Left ventricle myocardium inferior (tissue), 1 donor: Measurements from ENCODE around the gene DPYSL5. TPM values are rescaled to one million over a fixed set of nuclear protein-coding genes. Genes with fewer than 3 reads are reported as not detected.

Experiments used
- DNase-seq: peaks from one replicate; pipeline ENCODE4 v3.0.0-alpha.2; 2020
- H3K27ac ChIP-seq: fragments of 200-600 bp; replicated peaks from 2 replicates; pipeline ENCODE4 v1.8.0; 2021
- H3K27me3 ChIP-seq: fragments of 200-600 bp; 2 replicates; pipeline ENCODE4 v1.8.0; 2021; ENCODE audit warnings: low read depth
- H3K36me3 ChIP-seq: fragments of 200-600 bp; 2 replicates; pipeline ENCODE4 v1.8.0; 2021
- H3K4me1 ChIP-seq: fragments of 200-600 bp; 2 replicates; pipeline ENCODE4 v1.8.0; 2021
- H3K4me3 ChIP-seq: fragments of 200-600 bp; 2 replicates; pipeline ENCODE4 v1.8.0; 2021; ENCODE audit warnings: mild to moderate bottlenecking, moderate library complexity
- H3K9me3 ChIP-seq: fragments of 200-600 bp; replicated peaks from 2 replicates; pipeline ENCODE4 v1.8.0; 2021
- intact Hi-C: fragments of 100-400 bp; cut with micrococcal nuclease; formaldehyde crosslinking; loops from one replicate; pipeline ENCODE4 v1.11.0; 2022
- total RNA-seq: library from RNA; stranded (reverse); fragmentation: NEBNext Ultra II Directional; extraction: Animal tissue kit (Norgen Biotek cat#: 25700); gene quantifications from one replicate; pipeline ENCODE4 v1.2.1, GENCODE V29; 2021
- TF ChIP-seq, protein P1 (sequence below): fragments of 200-600 bp; IDR thresholded peaks from 2 replicates; pipeline ENCODE4 v1.8.0; 2021; ENCODE audit warnings: antibody characterized with exemption, mild to moderate bottlenecking, borderline replicate concordance
- donor health status: DM: no; HTN: yes; CAD: no; lungs with severe emphysema.

The DPYSL5 gene
- total RNA-seq, 1 donor from 2014 or later: not detected

- Histone ChIP-seq H3K36me3 (no peaks in the 10 kb centered on the region), H3K27me3 (peaks cover 10% of the 10 kb centered on the region), H3K4me3 (no peak overlapping the region), H3K27ac (no peak overlapping the region), H3K9me3 (no peaks in the 10 kb centered on the region), H3K4me1 (peaks cover 14% of the 10 kb centered on the region)
- intact Hi-C loops: no loop called here
- TF ChIP-seq, protein P1, sequence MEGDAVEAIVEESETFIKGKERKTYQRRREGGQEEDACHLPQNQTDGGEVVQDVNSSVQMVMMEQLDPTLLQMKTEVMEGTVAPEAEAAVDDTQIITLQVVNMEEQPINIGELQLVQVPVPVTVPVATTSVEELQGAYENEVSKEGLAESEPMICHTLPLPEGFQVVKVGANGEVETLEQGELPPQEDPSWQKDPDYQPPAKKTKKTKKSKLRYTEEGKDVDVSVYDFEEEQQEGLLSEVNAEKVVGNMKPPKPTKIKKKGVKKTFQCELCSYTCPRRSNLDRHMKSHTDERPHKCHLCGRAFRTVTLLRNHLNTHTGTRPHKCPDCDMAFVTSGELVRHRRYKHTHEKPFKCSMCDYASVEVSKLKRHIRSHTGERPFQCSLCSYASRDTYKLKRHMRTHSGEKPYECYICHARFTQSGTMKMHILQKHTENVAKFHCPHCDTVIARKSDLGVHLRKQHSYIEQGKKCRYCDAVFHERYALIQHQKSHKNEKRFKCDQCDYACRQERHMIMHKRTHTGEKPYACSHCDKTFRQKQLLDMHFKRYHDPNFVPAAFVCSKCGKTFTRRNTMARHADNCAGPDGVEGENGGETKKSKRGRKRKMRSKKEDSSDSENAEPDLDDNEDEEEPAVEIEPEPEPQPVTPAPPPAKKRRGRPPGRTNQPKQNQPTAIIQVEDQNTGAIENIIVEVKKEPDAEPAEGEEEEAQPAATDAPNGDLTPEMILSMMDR: no peak
- DNase-seq: no peak
Measured at GRCh38 chr2:26885651-26886329, 37.9 kb downstream of the DPYSL5 start.

DNA sequence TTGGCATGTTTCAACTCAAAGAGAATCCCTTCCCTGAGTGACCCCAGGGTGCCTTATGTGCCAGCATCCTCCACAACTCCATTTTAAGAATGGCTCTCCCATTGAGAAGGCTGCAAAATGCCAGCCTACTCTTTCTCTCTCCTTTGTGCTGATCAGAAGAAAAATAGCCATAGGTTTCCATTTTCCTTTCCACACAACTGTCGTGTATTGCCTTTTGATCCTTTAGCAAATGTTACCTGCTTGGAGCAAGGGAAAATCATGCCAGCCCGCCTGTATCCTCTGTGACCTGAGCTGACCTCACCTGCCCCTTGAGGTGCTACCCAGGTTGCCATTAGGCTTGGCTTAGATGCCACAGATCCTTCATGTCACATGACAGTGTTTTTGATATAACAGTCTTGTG is 38.8 kb downstream of the DPYSL5 start:
- intact Hi-C loops: no loop called here
- Histone ChIP-seq H3K36me3 (no peaks in the 10 kb centered on the region), H3K9me3 (no peaks in the 10 kb centered on the region), H3K27ac (no peak overlapping the region), H3K4me3 (no peak overlapping the region), H3K27me3 (peaks cover under 1% of the 10 kb centered on the region), H3K4me1 (peaks cover 12% of the 10 kb centered on the region)
- no peak for DNase-seq
- TF ChIP-seq, protein P1: no peak

- Histone ChIP-seq H3K9me3 (no peaks in the 10 kb centered on the region), H3K4me1 (peaks cover 12% of the 10 kb centered on the region), H3K27me3 (no peaks in the 10 kb centered on the region), H3K4me3 (no peak overlapping the region), H3K36me3 (no peaks in the 10 kb centered on the region), H3K27ac (no peak overlapping the region)
- TF ChIP-seq, protein P1: no peak
- intact Hi-C loops: no loop called here
- DNase-seq: peak; percentile 26
Measured at GRCh38 chr2:26887151-26887550, 39.2 kb downstream of the DPYSL5 start.

DNA sequence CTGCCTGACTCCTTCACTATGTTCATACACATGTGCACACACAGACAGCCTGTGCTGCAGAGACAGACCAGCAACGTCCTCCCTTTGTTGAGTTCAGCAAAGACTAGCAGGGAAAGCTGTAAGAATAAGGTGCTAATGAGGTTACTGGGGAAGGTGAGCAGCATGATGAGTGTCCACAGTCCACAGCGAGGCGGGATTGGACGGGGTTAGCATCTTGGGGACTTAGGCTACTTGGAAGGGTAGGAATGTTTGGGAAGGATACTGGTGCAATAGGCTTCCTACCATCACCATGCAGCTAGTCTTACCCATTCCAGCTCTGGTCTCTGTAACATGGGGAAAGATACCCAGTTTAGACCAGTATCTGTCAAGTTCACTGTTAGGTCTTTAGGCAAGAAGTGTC is 41.9 kb downstream of the DPYSL5 start:
- H3K4me1 ChIP-seq: peaks cover 12% of the 10 kb centered on the region
- H3K27me3 ChIP-seq: no peaks in the 10 kb centered on the region
- DNase-seq: no peak
- no peak overlapping the region for H3K27ac ChIP-seq
- TF ChIP-seq, protein P1: no peak
- no peaks in the 10 kb centered on the region for H3K9me3 ChIP-seq
- H3K4me3 ChIP-seq: no peak overlapping the region
- intact Hi-C loops: no loop called here
- no peaks in the 10 kb centered on the region for H3K36me3 ChIP-seq

DNA sequence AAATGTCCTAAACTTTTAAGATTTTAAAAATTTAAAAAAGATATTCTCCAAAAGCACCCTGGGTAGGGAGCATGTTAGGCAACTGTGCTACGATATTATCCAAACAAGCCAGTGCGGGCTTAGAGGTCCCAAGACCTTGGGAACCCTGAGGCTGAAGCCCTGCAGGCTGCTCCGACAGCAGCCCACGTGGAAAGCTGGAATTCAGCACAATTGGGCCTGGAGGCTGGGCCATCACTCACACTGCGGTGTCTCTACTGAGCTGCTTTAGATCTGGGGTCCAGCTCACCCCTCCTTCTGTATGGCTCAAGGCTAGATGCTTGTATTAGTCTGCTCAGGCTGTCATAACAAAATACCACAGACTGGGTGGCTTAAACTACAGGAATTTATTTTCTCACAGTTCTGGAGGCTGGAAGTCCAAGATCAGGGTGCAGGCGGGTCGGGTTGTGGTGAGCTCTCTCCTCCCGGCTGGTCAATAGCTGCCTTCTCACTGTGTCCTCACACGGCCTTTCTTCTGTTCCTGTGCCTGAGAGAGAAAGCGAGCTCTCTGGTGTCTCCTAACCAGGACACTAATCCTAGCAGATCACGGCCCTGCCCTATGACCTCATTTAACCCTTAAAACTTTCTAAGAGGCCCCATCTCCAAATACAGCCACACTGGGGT is 42.5 kb downstream of the DPYSL5 start:
- Histone ChIP-seq H3K27ac (no peak overlapping the region), H3K4me3 (no peak overlapping the region), H3K4me1 (peaks cover 12% of the 10 kb centered on the region), H3K36me3 (no peaks in the 10 kb centered on the region), H3K27me3 (no peaks in the 10 kb centered on the region), H3K9me3 (peaks cover 7% of the 10 kb centered on the region)
- no peak for DNase-seq
- TF ChIP-seq, protein P1: no peak
- intact Hi-C loops: no loop called here
